GM11168 (cell line): Measurements from ENCODE around the gene IL23A.
"Not testable (repeated sequence)": the region's sequence is repeated elsewhere in the genome, so short reads cannot be mapped to it uniquely, and the experiment has no call there.

ENCODE experiments used
- in situ Hi-C: fragments of 300-500 bp; cut with MboI; formaldehyde crosslinking; loops from one replicate; pipeline ENCODE4 v1.12.0; 2022; ENCODE audit warnings: low sequenced_read_pairs; ENCODE audit not compliant: unreplicated experiment

IL23A gene

GRCh38 chr12:56338308-56339157, at the start of gene IL23A:
TSS of gene IL23A (plus strand) at chr12:56338884. CDS start at chr12:56339045, 161 bp downstream.
- in situ Hi-C loops, result no loop called here

- in situ Hi-C loops, result no loop called here
Observed at GRCh38 chr12:56293795-56294194, 44.9 kb upstream of the IL23A start.

GRCh38 chr12:56296295-56296694, 42.4 kb upstream of the IL23A start:
- in situ Hi-C loops, result no loop called here

- in situ Hi-C loops, result no loop called here
Observed at GRCh38 chr12:56297400-56297799, 41.3 kb upstream of the IL23A start.

GRCh38 chr12:56298828-56299227, 39.9 kb upstream of the IL23A start:
- in situ Hi-C loops, result no loop called here

GRCh38 chr12:56299308-56299852, 39.3 kb upstream of the IL23A start:
- in situ Hi-C loops, result no loop called here

GRCh38 chr12:56299853-56300643, 38.6 kb upstream of the IL23A start, which contains the start of gene CS:
TSS of gene CS (minus strand) at chr12:56300330. CDS start at chr12:56300201, 129 bp downstream.
- in situ Hi-C loops, result no loop called here

GRCh38 chr12:56300644-56301464, 37.8 kb upstream of the IL23A start:
- in situ Hi-C loops, result no loop called here

- in situ Hi-C loops, result no loop called here
Observed at GRCh38 chr12:56304276-56304675, 34.4 kb upstream of the IL23A start.

GRCh38 chr12:56304872-56305590, 33.7 kb upstream of the IL23A start:
- in situ Hi-C loops, result no loop called here

- in situ Hi-C loops, result no loop called here
Observed at GRCh38 chr12:56307221-56307965, 31.3 kb upstream of the IL23A start.

- in situ Hi-C loops, result no loop called here
Observed at GRCh38 chr12:56308714-56309113, 30.0 kb upstream of the IL23A start.

- in situ Hi-C loops, result no loop called here
Observed at GRCh38 chr12:56311003-56311402, 27.7 kb upstream of the IL23A start.

- in situ Hi-C loops, result no loop called here
Observed at GRCh38 chr12:56315249-56315621, 23.4 kb upstream of the IL23A start.

GRCh38 chr12:56315622-56316473, 22.8 kb upstream of the IL23A start, which contains the start of gene CNPY2:
TSS of gene CNPY2 (minus strand) at chr12:56315988. CDS start at chr12:56315217, 771 bp downstream.
- in situ Hi-C loops, result no loop called here

- in situ Hi-C loops, result no loop called here
Observed at GRCh38 chr12:56317675-56318074, 21.0 kb upstream of the IL23A start.

GRCh38 chr12:56321027-56321426, 17.7 kb upstream of the IL23A start:
- in situ Hi-C loops, result no loop called here

- in situ Hi-C loops, result not testable (repeated sequence)
Observed at GRCh38 chr12:56321610-56322009, 17.1 kb upstream of the IL23A start.
